RPMI8226 (cell line): ENCODE measurements around the gene ALG14.
A peak's percentile ranks its signal among the peaks of the same experiment; 100 is the strongest.
"Not testable (repeated sequence)": the region's sequence is repeated elsewhere in the genome, so short reads cannot be mapped to it uniquely, and the experiment has no call there.

Experiments
- DNase-seq: peaks from one replicate; pipeline ENCODE4 v3.0.0-alpha.2; 2015

Gene ALG14

GRCh38 chr1:95041491-95042165, 31.1 kb downstream of the ALG14 start:
- DNase-seq = peak; percentile 40

GRCh38 chr1:95040032-95040525, 32.7 kb downstream of the ALG14 start:
- no peak for DNase-seq

- no peak for DNase-seq
These were observed 33.3 kb downstream of the ALG14 start for GRCh38 chr1:95039360-95040031.

- DNase-seq = no peak
These were observed 37.2 kb downstream of the ALG14 start for GRCh38 chr1:95035536-95035935.

- no peak for DNase-seq
These were observed 38.2 kb downstream of the ALG14 start for GRCh38 chr1:95034506-95034905.

GRCh38 chr1:95033843-95034242, 38.9 kb downstream of the ALG14 start:
- DNase-seq = no peak

GRCh38 chr1:95029532-95029931, 43.2 kb downstream of the ALG14 start:
- no peak for DNase-seq

- DNase-seq = no peak
These were observed 43.8 kb downstream of the ALG14 start for GRCh38 chr1:95028954-95029353.

GRCh38 chr1:95027046-95027445, 45.7 kb downstream of the ALG14 start:
- no peak for DNase-seq

- DNase-seq = no peak
These were observed 49.2 kb downstream of the ALG14 start for GRCh38 chr1:95023399-95024043.

GRCh38 chr1:95022644-95022926, 50.2 kb downstream of the ALG14 start:
- no peak for DNase-seq

GRCh38 chr1:95021805-95022643, 50.7 kb downstream of the ALG14 start:
- DNase-seq = no peak

- no peak for DNase-seq
These were observed 51.6 kb downstream of the ALG14 start for GRCh38 chr1:95021119-95021518.

GRCh38 chr1:95019466-95019865, 53.3 kb downstream of the ALG14 start:
- DNase-seq = not testable (repeated sequence)

- DNase-seq = peak; percentile 11
These were observed 54.0 kb downstream of the ALG14 start for GRCh38 chr1:95018602-95019369.

- DNase-seq = no peak
These were observed 55.0 kb downstream of the ALG14 start for GRCh38 chr1:95017775-95018174.

- DNase-seq = no peak
These were observed 57.7 kb downstream of the ALG14 start for GRCh38 chr1:95015076-95015475.

- DNase-seq = no peak
These were observed 58.7 kb downstream of the ALG14 start for GRCh38 chr1:95013950-95014574.

- DNase-seq = no peak
These were observed 60.4 kb downstream of the ALG14 start for GRCh38 chr1:95012389-95012788.

GRCh38 chr1:95010158-95010557, 62.6 kb downstream of the ALG14 start:
- DNase-seq = no peak

- DNase-seq = no peak
These were observed 65.1 kb downstream of the ALG14 start for GRCh38 chr1:95007687-95008086.

GRCh38 chr1:95006681-95007080, 66.1 kb downstream of the ALG14 start:
- no peak for DNase-seq
